Measurements from ENCODE around the gene CTRL. TPM values are rescaled to one million over a fixed set of nuclear protein-coding genes. Genes with fewer than 3 reads are reported as not detected.

The CTRL gene
- total RNA-seq, 1 donor = 1.3 TPM

GRCh38 chr16:67943619-67944504 lies 12.2 kb upstream of the CTRL start, which contains the start of gene LCAT:
Gene LCAT, minus strand, starts transcription at chr16:67944120. Its CDS starts 19 bp downstream, at chr16:67944101.
- peak; percentile 43 for DNase-seq (ENCODE audit: low read depth)
- no peak for TF ChIP-seq CTCF (IDR thresholded peaks at IDR 0.05; ENCODE audit: insufficient read depth, low read depth, low read length)

GRCh38 chr16:67943256-67943618 lies 11.6 kb upstream of the CTRL start:
- no peak overlapping the region for H3K4me3 ChIP-seq (ENCODE audit: low read depth, low read length)
- TF ChIP-seq CTCF (IDR thresholded peaks at IDR 0.05; ENCODE audit: insufficient read depth, low read depth, low read length) = no peak
- no peak for DNase-seq (ENCODE audit: low read depth)

More at GRCh38 chr16:67943619-67944504, 12.2 kb upstream of the CTRL start, which contains the start of gene LCAT:
- H3K4me3 ChIP-seq (ENCODE audit: low read depth, low read length) = no peak within 1 kb of the TSS

GRCh38 chr16:67942510-67943255 lies 11.0 kb upstream of the CTRL start:
- DNase-seq (ENCODE audit: low read depth) = no peak
- TF ChIP-seq CTCF (IDR thresholded peaks at IDR 0.05; ENCODE audit: insufficient read depth, low read depth, low read length) = no peak
- no peak overlapping the region for H3K4me3 ChIP-seq (ENCODE audit: low read depth, low read length)

- no peak for DNase-seq (ENCODE audit: low read depth)
- peak; percentile 70 for TF ChIP-seq CTCF (IDR thresholded peaks at IDR 0.05; ENCODE audit: insufficient read depth, low read depth, low read length)
- H3K4me3 ChIP-seq (ENCODE audit: low read depth, low read length) = no peak overlapping the region
Measured at GRCh38 chr16:67942200-67942509, 10.5 kb upstream of the CTRL start.

GRCh38 chr16:67941469-67942199 lies 10.0 kb upstream of the CTRL start:
- no peak for TF ChIP-seq CTCF (IDR thresholded peaks at IDR 0.05; ENCODE audit: insufficient read depth, low read depth, low read length)
- H3K4me3 ChIP-seq (ENCODE audit: low read depth, low read length) = no peak overlapping the region
- DNase-seq (ENCODE audit: low read depth) = no peak

GRCh38 chr16:67940446-67941089 lies 8.9 kb upstream of the CTRL start:
- no peak overlapping the region for H3K4me3 ChIP-seq (ENCODE audit: low read depth, low read length)
- TF ChIP-seq CTCF (IDR thresholded peaks at IDR 0.05; ENCODE audit: insufficient read depth, low read depth, low read length) = no peak
- DNase-seq (ENCODE audit: low read depth) = no peak

Measured in fibroblast of villous mesenchyme (primary cell).